Fibroblast of skin of abdomen (primary cell): ENCODE measurements around the gene HSP90AA1.

ENCODE experiments used
- DNase-seq: peaks from one replicate; pipeline ENCODE4 v3.0.0-alpha.2; 2013

HSP90AA1 gene

DNA sequence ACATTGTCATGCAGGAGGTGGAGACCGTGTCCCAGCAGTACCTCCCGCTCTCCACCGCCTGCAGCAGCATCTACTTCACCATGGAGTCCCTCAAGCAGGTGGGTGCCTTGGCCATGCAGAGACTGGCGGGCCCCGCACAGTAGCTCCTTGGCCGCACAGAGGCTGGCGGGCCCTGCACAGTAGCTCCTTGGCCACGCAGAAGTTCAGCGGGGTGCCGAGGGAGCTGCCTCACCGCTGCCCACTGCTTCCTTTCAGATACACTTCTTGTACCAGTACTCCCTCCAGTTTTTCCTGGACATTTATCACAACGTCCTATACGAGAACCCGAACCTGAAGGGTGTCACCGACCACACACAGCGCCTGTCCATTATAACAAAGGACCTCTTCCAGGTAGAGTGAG, 47.7 kb downstream of the HSP90AA1 start:
- no peak for DNase-seq

DNA sequence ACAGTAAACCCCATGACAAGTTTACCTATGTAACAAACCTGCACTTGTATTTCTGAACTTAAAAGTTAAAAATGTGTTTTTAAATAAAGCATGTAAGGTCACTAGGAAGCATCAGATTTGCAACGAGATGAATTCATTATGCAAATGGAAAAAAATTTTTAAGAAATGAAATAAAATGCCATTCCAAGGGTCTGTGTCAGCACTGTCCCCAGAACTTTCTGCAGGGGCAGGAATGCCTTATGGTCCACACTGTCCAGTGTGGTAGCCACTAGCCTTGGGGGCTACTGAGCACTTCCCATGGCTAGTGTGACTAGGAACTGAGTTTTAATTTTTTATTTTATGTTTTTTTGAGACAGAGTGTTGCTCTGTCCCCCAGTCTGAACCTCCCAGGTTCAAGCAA, 49.2 kb downstream of the HSP90AA1 start:
- no peak for DNase-seq

- no peak for DNase-seq
Observed at GRCh38 chr14:102035914-102036313, 50.9 kb downstream of the HSP90AA1 start.

- no peak for DNase-seq
Observed at GRCh38 chr14:102034301-102034700, 52.5 kb downstream of the HSP90AA1 start.

DNA sequence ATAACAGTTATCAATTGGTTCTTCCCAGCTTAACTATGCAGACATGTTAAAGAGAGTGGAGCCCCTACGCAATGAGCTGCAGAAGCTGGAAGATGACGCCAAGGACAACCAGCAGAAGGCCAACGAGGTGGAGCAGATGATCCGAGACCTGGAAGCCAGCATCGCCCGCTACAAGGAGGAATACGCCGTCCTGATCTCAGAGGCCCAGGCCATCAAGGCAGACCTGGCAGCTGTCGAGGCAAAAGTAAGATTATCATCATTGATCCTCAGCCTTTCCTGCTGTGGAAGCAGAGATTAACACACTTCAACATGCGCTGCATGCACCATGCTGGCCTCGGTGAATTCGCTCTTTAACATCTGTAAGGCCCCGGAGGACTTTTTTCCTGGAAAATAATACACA, 53.6 kb downstream of the HSP90AA1 start:
- no peak for DNase-seq
